ENCODE results near the gene IL22RA2. TPM values are rescaled to one million over a fixed set of nuclear protein-coding genes. Genes with fewer than 3 reads are reported as not detected.
"Not testable (repeated sequence)": the region's sequence is repeated elsewhere in the genome, so short reads cannot be mapped to it uniquely, and the experiment has no call there.

IL22RA2 gene, protein sequence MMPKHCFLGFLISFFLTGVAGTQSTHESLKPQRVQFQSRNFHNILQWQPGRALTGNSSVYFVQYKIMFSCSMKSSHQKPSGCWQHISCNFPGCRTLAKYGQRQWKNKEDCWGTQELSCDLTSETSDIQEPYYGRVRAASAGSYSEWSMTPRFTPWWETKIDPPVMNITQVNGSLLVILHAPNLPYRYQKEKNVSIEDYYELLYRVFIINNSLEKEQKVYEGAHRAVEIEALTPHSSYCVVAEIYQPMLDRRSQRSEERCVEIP
- not detected for polyA plus RNA-seq (2013, experiment 1 of 2)
- polyA plus RNA-seq (2013, experiment 2 of 2): not detected

GRCh38 chr6:137173501-137173900 lies at the start of gene IL22RA2:
TSS of gene IL22RA2 (minus strand) at chr6:137173644. CDS start at chr6:137161749, 11,895 bp downstream.
- Histone ChIP-seq H3K4me3 (ENCODE audit: extremely low read depth, insufficient read depth, low read length, poor library complexity, severe bottlenecking) (no peak within 1 kb of the TSS), H3K9me3 (ENCODE audit: control insufficient read depth, low read length) (no peaks in the 10 kb centered on the region), H3K27ac (ENCODE audit: low read depth, low read length, severe bottlenecking) (no peak within 1 kb of the TSS), H3K4me1 (ENCODE audit: control insufficient read depth, insufficient read depth, low read length, poor library complexity, severe bottlenecking) (no peaks in the 10 kb centered on the region), H3K36me3 (ENCODE audit: control insufficient read depth, insufficient read depth, low read length) (no peaks in the 10 kb centered on the region)
- 96 to 98% methylated on average over 3 to 4 of the region's 4 CpGs for WGBS, 2 experiments (ENCODE audit: insufficient coverage in 2 of 2)

- no CpG with 5 or more reads among the region's 3 CpGs for WGBS, 2 experiments (ENCODE audit: insufficient coverage in 2 of 2)
- peaks cover 6% of the 10 kb centered on the region for H3K4me1 ChIP-seq (ENCODE audit: control insufficient read depth, insufficient read depth, low read length, poor library complexity, severe bottlenecking)
- H3K9me3 ChIP-seq (ENCODE audit: control insufficient read depth, low read length): no peaks in the 10 kb centered on the region
- no peaks in the 10 kb centered on the region for H3K36me3 ChIP-seq (ENCODE audit: control insufficient read depth, insufficient read depth, low read length)
- no peak overlapping the region for H3K4me3 ChIP-seq (ENCODE audit: extremely low read depth, insufficient read depth, low read length, poor library complexity, severe bottlenecking)
- H3K27ac ChIP-seq (ENCODE audit: low read depth, low read length, severe bottlenecking): no peak overlapping the region
Measured at GRCh38 chr6:137222381-137222780, 48.9 kb upstream of the IL22RA2 start.

GRCh38 chr6:137219664-137220252 lies 46.3 kb upstream of the IL22RA2 start:
- H3K4me3 ChIP-seq (ENCODE audit: extremely low read depth, insufficient read depth, low read length, poor library complexity, severe bottlenecking): peak overlapping the region; percentile 94
- no peaks in the 10 kb centered on the region for H3K9me3 ChIP-seq (ENCODE audit: control insufficient read depth, low read length)
- 76 to 77% methylated on average over 4 to 5 of the region's 6 CpGs for WGBS, 2 experiments (ENCODE audit: insufficient coverage in 2 of 2)
- peaks cover 8% of the 10 kb centered on the region for H3K4me1 ChIP-seq (ENCODE audit: control insufficient read depth, insufficient read depth, low read length, poor library complexity, severe bottlenecking)
- peak overlapping the region; percentile 94 for H3K27ac ChIP-seq (ENCODE audit: low read depth, low read length, severe bottlenecking)
- peaks cover 3% of the 10 kb centered on the region for H3K36me3 ChIP-seq (ENCODE audit: control insufficient read depth, insufficient read depth, low read length)

DNA sequence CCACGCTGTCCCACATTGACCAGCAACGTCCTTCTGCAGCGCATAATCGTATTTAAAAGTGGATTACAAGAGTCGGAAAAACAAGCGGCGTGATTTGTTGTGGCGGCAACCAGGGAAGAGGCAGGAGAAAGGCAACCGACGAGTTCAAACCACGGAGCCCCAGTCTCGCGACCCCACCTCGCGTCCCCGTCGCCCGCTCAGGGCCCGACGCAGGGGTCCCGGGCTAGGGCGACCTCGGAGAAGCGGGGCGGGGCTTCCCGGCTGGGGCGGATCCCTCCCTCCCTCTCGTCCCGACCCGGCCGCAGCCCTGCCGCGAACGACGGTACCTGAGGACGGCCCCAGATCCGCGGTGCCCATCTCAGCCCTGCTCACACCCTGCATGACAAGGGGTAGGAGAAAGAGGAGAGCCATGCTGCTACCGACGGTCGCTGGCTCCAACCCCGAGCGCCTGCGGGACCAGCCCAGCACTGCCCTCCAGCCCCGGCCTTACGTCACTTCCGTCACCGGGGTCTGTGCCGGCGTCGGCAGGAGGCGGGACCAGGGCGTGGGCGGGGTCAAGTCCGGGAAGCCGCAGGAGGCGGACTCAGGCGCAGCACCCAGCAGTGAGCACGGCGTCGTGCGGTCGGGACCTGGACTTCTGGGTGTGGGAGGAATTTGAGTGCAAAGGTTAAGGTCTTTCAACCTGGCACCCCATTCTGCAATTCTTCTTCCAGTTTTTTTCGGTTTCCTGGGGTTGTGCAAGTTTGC lies 45.6 kb upstream of the IL22RA2 start, which contains the start of gene IFNGR1:
TSS of gene IFNGR1 (minus strand) at position 469 of the 747 bp plus-strand sequence. CDS start at position 411, 58 bp downstream.
- Histone ChIP-seq H3K27ac (ENCODE audit: low read depth, low read length, severe bottlenecking) (peak within 1 kb of the TSS; percentile 94), H3K4me1 (ENCODE audit: control insufficient read depth, insufficient read depth, low read length, poor library complexity, severe bottlenecking) (peaks cover 8% of the 10 kb centered on the region), H3K36me3 (ENCODE audit: control insufficient read depth, insufficient read depth, low read length) (peaks cover 8% of the 10 kb centered on the region), H3K4me3 (ENCODE audit: extremely low read depth, insufficient read depth, low read length, poor library complexity, severe bottlenecking) (peak within 1 kb of the TSS; percentile 94), H3K9me3 (ENCODE audit: control insufficient read depth, low read length) (no peaks in the 10 kb centered on the region)
- 0% methylated on average over 33 to 49 of the region's 64 CpGs for WGBS, 2 experiments (ENCODE audit: insufficient coverage in 2 of 2)

GRCh38 chr6:137218473-137218916 lies 45.1 kb upstream of the IL22RA2 start:
- H3K27ac ChIP-seq (ENCODE audit: low read depth, low read length, severe bottlenecking): peak overlapping the region; percentile 94

DNA sequence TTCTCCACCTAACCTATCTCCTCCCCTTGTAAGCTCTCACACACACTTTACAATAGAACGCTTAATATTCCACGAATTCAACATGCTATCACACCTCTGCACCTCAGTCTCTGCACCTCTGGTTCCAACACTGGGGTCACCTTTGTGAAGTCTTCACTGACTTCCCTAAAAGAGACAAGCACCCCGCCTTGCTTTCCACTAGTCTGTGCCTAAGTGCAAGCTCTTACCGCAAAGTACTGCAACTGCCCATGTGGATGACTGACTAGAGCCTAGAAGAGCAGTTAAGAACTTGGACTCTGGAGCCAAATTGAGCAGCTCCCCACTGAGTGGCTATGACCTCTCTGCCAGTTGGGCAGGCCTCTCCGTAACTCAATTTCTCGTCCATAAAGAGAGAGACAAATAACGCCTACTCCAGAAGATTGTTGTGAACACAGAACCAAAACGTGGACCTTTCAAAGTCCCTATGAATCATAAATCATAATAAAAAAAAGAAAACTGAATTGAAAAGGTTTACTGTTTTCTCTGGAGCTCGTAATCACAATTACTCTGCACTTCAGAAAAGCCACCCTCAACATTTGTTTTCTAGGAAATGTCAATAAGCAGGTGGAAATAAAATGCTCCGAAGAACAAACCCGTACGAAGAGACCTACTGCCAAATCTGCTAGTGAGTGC lies 44.5 kb upstream of the IL22RA2 start:
- Histone ChIP-seq H3K4me3 (ENCODE audit: extremely low read depth, insufficient read depth, low read length, poor library complexity, severe bottlenecking) (peak overlapping the region; percentile 94), H3K36me3 (ENCODE audit: control insufficient read depth, insufficient read depth, low read length) (peaks cover 15% of the 10 kb centered on the region), H3K27ac (ENCODE audit: low read depth, low read length, severe bottlenecking) (no peak overlapping the region), H3K4me1 (ENCODE audit: control insufficient read depth, insufficient read depth, low read length, poor library complexity, severe bottlenecking) (peaks cover 8% of the 10 kb centered on the region), H3K9me3 (ENCODE audit: control insufficient read depth, low read length) (no peaks in the 10 kb centered on the region)
- WGBS, 2 experiments (ENCODE audit: insufficient coverage in 2 of 2): 63 to 80% methylated on average over 5 to 8 of the region's 12 CpGs

More at GRCh38 chr6:137218473-137218916, 45.1 kb upstream of the IL22RA2 start:
- peaks cover 8% of the 10 kb centered on the region for H3K4me1 ChIP-seq (ENCODE audit: control insufficient read depth, insufficient read depth, low read length, poor library complexity, severe bottlenecking)
- H3K9me3 ChIP-seq (ENCODE audit: control insufficient read depth, low read length): no peaks in the 10 kb centered on the region
- WGBS, 2 experiments (ENCODE audit: insufficient coverage in 2 of 2): 5 to 10% methylated on average over 6 of the region's 13 CpGs
- peak overlapping the region; percentile 94 for H3K4me3 ChIP-seq (ENCODE audit: extremely low read depth, insufficient read depth, low read length, poor library complexity, severe bottlenecking)
- H3K36me3 ChIP-seq (ENCODE audit: control insufficient read depth, insufficient read depth, low read length): peaks cover 14% of the 10 kb centered on the region

DNA sequence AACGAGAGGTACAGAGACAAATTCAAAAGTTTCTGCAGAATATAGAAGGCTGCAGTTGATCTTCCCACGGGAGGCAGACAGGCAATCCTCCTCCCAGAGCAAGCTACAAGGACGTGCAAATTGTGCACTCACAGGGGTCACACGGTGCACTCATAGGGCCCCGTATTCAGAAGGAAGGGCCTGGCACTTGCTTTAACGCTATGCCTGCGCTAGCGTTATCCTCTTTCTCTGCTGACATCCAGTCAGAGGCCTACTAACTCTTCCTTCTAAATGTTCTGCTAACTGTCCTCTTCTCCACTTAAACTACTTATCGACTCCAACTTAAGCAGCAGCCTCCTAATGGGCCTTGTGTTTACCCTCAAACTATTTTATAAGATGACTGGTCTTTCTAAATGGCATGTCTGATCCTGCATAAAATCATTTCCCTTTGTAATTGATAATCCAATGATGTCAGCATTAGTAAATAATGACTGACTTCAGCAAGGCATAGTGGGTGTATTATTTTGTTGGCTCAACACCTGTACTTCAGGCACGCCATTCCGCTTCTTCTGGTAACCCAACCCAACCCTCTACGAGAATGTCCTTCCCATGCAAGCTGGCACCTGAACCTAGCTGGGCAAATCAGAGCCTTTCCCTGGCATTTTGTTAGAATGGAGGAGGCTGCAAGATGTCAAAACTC lies 43.6 kb upstream of the IL22RA2 start:
- H3K36me3 ChIP-seq (ENCODE audit: control insufficient read depth, insufficient read depth, low read length): peaks cover 21% of the 10 kb centered on the region
- peak overlapping the region; percentile 94 for H3K4me3 ChIP-seq (ENCODE audit: extremely low read depth, insufficient read depth, low read length, poor library complexity, severe bottlenecking)
- 84 to 88% methylated on average over 9 to 12 of the region's 12 CpGs for WGBS, 2 experiments (ENCODE audit: insufficient coverage in 2 of 2)
- no peak overlapping the region for H3K27ac ChIP-seq (ENCODE audit: low read depth, low read length, severe bottlenecking)
- H3K4me1 ChIP-seq (ENCODE audit: control insufficient read depth, insufficient read depth, low read length, poor library complexity, severe bottlenecking): peaks cover 8% of the 10 kb centered on the region
- H3K9me3 ChIP-seq (ENCODE audit: control insufficient read depth, low read length): no peaks in the 10 kb centered on the region

- peaks cover 8% of the 10 kb centered on the region for H3K4me1 ChIP-seq (ENCODE audit: control insufficient read depth, insufficient read depth, low read length, poor library complexity, severe bottlenecking)
- H3K27ac ChIP-seq (ENCODE audit: low read depth, low read length, severe bottlenecking): no peak overlapping the region
- H3K9me3 ChIP-seq (ENCODE audit: control insufficient read depth, low read length): no peaks in the 10 kb centered on the region
- no peak overlapping the region for H3K4me3 ChIP-seq (ENCODE audit: extremely low read depth, insufficient read depth, low read length, poor library complexity, severe bottlenecking)
- peaks cover 29% of the 10 kb centered on the region for H3K36me3 ChIP-seq (ENCODE audit: control insufficient read depth, insufficient read depth, low read length)
Measured at GRCh38 chr6:137216106-137216505, 42.7 kb upstream of the IL22RA2 start.

GRCh38 chr6:137215630-137216029 lies 42.2 kb upstream of the IL22RA2 start:
- peaks cover 33% of the 10 kb centered on the region for H3K36me3 ChIP-seq (ENCODE audit: control insufficient read depth, insufficient read depth, low read length)
- 100% methylated on average over 1 of the region's 3 CpGs for WGBS, 2 experiments (ENCODE audit: insufficient coverage in 2 of 2)
- not testable (repeated sequence) for H3K4me3 ChIP-seq (ENCODE audit: extremely low read depth, insufficient read depth, low read length, poor library complexity, severe bottlenecking); H3K4me1 ChIP-seq (ENCODE audit: control insufficient read depth, insufficient read depth, low read length, poor library complexity, severe bottlenecking); H3K27ac ChIP-seq (ENCODE audit: low read depth, low read length, severe bottlenecking); H3K9me3 ChIP-seq (ENCODE audit: control insufficient read depth, low read length)

DNA sequence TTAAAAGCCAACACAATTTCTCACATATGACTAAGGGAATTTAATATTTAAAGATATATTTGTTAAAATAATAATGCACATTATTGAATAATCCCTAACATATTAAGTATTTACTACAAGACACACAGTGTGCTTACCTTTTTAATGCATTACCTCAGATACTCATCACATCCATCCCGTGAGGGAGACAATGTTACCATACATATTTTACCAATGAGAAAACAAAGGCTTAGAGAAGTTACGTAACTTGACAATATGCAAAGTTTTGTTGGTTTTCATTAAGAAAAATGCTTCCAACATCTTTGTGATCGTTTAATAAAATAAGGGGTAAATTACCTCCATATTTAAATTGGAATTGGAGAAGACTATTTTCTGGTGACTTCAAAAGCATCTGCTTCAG lies 41.5 kb upstream of the IL22RA2 start:
- Histone ChIP-seq H3K27ac (ENCODE audit: low read depth, low read length, severe bottlenecking) (no peak overlapping the region), H3K9me3 (ENCODE audit: control insufficient read depth, low read length) (peaks cover 4% of the 10 kb centered on the region), H3K4me1 (ENCODE audit: control insufficient read depth, insufficient read depth, low read length, poor library complexity, severe bottlenecking) (peaks cover 8% of the 10 kb centered on the region), H3K4me3 (ENCODE audit: extremely low read depth, insufficient read depth, low read length, poor library complexity, severe bottlenecking) (no peak overlapping the region), H3K36me3 (ENCODE audit: control insufficient read depth, insufficient read depth, low read length) (peaks cover 37% of the 10 kb centered on the region)
- WGBS, 2 experiments (ENCODE audit: insufficient coverage in 2 of 2): 80% methylated on average over 1 of the region's 3 CpGs; no CpG with 5 or more reads in 1 of the 2 experiments

All from mesodermal cell (in vitro differentiated cells).